ENCODE data around the gene RNF222. TPM values are rescaled to one million over a fixed set of nuclear protein-coding genes. Genes with fewer than 3 reads are reported as not detected.

RNF222 gene
- total and polyA plus RNA-seq, 2 of the 8 experiments (the other 6 are each of a cell fraction or from before 2014, with no cell fraction given), result not detected

DNA sequence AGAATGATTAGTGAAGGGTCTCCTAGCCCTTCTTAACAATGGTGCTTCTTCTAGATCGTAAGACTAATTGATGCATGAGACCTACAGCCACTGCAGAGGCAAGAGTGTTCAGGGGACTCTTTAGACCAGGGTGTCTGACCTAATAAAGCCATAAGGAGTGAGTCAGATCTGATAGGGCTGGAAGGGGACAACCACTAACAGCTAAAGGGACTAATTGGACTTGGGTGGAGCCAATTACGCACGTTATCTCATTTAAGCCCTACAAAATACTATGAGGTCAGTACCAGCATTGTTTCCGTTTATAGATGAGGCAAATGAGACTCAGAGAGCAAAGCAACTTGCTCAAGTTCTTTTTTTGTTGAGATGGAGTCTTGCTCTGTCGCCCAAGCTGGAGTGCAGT lies 14.5 kb upstream of the RNF222 start:
- Histone ChIP-seq H3K4ac (replicated peaks; ENCODE audit: insufficient read length, low read depth, low read length) (no peak overlapping the region), H2BK5ac (ENCODE audit: low read depth, low read length) (no peak overlapping the region), H2BK20ac (ENCODE audit: low read length) (no peak overlapping the region), H3K4me1 (replicated peaks in 1 of 4; ENCODE audit: control insufficient read depth in 3 of 4, insufficient read depth in 4 of 4, low read length in 3 of 4) (peaks cover 0 to 10% (median 4%) of the 10 kb centered on the region in 4 experiments; a peak in 6 of 7 replicates), H3K9me3 (ENCODE audit: insufficient read depth in 2 of 2, low read depth in 1 of 2, low read length in 1 of 2) (no peaks in the 10 kb centered on the region), H2AFZ (ENCODE audit: low read length) (no peak overlapping the region), H4K8ac (ENCODE audit: extremely low read depth, insufficient read depth, low read length) (no peak overlapping the region), H3K79me1 (ENCODE audit: low read depth, low read length) (no peaks in the 10 kb centered on the region), H3K79me2 (ENCODE audit: control insufficient read depth in 1 of 2, insufficient read depth in 2 of 2, low read length in 2 of 2) (no peaks in the 10 kb centered on the region), H3K56ac (replicated peaks; ENCODE audit: insufficient read length, low read depth, low read length) (no peak overlapping the region), H3K27ac (ENCODE audit: low read depth, low read length) (no peak overlapping the region), H4K20me1 (replicated peaks in 1 of 2; ENCODE audit: control insufficient read depth in 1 of 2, insufficient read depth in 2 of 2, low read length in 2 of 2) (no peaks in the 10 kb centered on the region), H3K4me3 (ENCODE audit: extremely low read depth in 1 of 4, insufficient read depth in 2 of 4, low read depth in 3 of 4, low read length in 4 of 4) (no peak overlapping the region), H3K23me2 (ENCODE audit: low read depth, low read length) (no peaks in the 10 kb centered on the region; the same call in 1 of the 2 replicates), H3K23ac (ENCODE audit: insufficient read length) (no peak overlapping the region), H2AK5ac (ENCODE audit: low read depth, low read length) (no peak overlapping the region), H2BK120ac (replicated peaks; ENCODE audit: low read depth, low read length) (no peak overlapping the region), H3K9ac (replicated peaks in 1 of 4; ENCODE audit: extremely low read depth in 1 of 4, low read depth in 3 of 4, low read length in 3 of 4) (no peak overlapping the region), H3K36me3 (ENCODE audit: control insufficient read depth in 2 of 4, insufficient read depth in 4 of 4, low read length in 3 of 4) (no peaks in the 10 kb centered on the region), H4K91ac (replicated peaks; ENCODE audit: insufficient read length, low read length) (no peak overlapping the region), H3K4me2 (ENCODE audit: insufficient read depth in 1 of 2, low read depth in 2 of 2, low read length in 2 of 2) (no peak overlapping the region), H4K5ac (ENCODE audit: insufficient read length, low read depth, low read length) (no peak overlapping the region), H3K18ac (ENCODE audit: extremely low read depth, low read length) (no peak overlapping the region), H3K14ac (ENCODE audit: insufficient read length) (no peak overlapping the region), H2BK15ac (ENCODE audit: low read length) (no peak overlapping the region), H2BK12ac (ENCODE audit: low read depth, low read length) (no peak overlapping the region), H3K27me3 (replicated peaks in 1 of 4; ENCODE audit: control insufficient read depth in 3 of 4, extremely low read depth in 1 of 4, insufficient read depth in 3 of 4, low read length in 3 of 4) (no peaks in the 10 kb centered on the region)
- DNase-seq (ENCODE audit: low read depth in 1 of 2, low spot score in 2 of 2) (no peak), FAIRE-seq (no peak)
- ChIA-PET POLR2A (ENCODE audit: partially characterized antibody) (interaction anchor here (2.9 kb wide), 1 partner anchor 29 kb away, joined by 14 read pairs; the partner anchor contains the start of gene RPL26), CTCF (ENCODE audit: partially characterized antibody) (interaction anchor here (1.2 kb wide), 3 partner anchors 9 to 28 kb away, joined by 3 to 4 read pairs (median 4); no protein-coding TSS in a partner anchor)
- WGBS, 2 experiments (ENCODE audit: extremely low coverage in 1 of 2, insufficient coverage in 1 of 2, insufficient read length in 1 of 2, insufficient replicate concordance in 2 of 2, low coverage in 1 of 2, low lambda C conversion rate in 2 of 2, missing lambda C conversion rate in 1 of 2), result 82% methylated on average over 5 of the region's 5 CpGs; no CpG with 5 or more reads in 1 of the 2 experiments
- TF ChIP-seq, protein P1, sequence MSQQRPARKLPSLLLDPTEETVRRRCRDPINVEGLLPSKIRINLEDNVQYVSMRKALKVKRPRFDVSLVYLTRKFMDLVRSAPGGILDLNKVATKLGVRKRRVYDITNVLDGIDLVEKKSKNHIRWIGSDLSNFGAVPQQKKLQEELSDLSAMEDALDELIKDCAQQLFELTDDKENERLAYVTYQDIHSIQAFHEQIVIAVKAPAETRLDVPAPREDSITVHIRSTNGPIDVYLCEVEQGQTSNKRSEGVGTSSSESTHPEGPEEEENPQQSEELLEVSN (IDR thresholded peaks at IDR 0.05), result no peak
- no peak for TF ChIP-seq RXRA (IDR thresholded peaks at IDR 0.05; ENCODE audit: insufficient read depth, low read depth, low read length)
- no peak for TF ChIP-seq SIN3A (conservative IDR thresholded peaks at IDR 0.05 in 1 of 2, IDR thresholded peaks at IDR 0.05 in 1 of 2; ENCODE audit: low read depth in 1 of 2, low read length in 2 of 2)
- no peak for TF ChIP-seq PHF8 (conservative IDR thresholded peaks at IDR 0.05; ENCODE audit: low read depth, low read length)
- TF ChIP-seq POLR2AphosphoS5 (IDR thresholded peaks at IDR 0.05; ENCODE audit: low read depth, low read length), result no peak

All from H1 (cell line).